GM23338 (cell line): Measurements from ENCODE around the gene TTLL8. TPM values are rescaled to one million over a fixed set of nuclear protein-coding genes. Genes with fewer than 3 reads are reported as not detected.

ENCODE experiments used
- ATAC-seq: fragments of 200-7000 bp; cut with Tn5 transposase; 3 replicates; pipeline ENCODE4 v1.9.1; 2020
- DNase-seq: peaks from one replicate; pipeline ENCODE4 v3.0.0-alpha.2; 2015; ENCODE audit warnings: low spot score
- H2AFZ ChIP-seq: fragments of 200-600 bp; sonication (generic); 2 replicates; pipeline ENCODE4 v1.8.0; 2016; ENCODE audit warnings: antibody characterized with exemption, mild to moderate bottlenecking, moderate library complexity
- H3F3A ChIP-seq: fragments of 200-600 bp; sonication (generic); replicated peaks from 2 replicates; pipeline ENCODE4 v1.8.0; 2017; ENCODE audit warnings: antibody characterized with exemption, mixed run types, low read depth
- H3K27ac ChIP-seq: fragments of 200-600 bp; sonication (generic); 2 replicates; pipeline ENCODE4 v1.6.1; 2016; ENCODE audit warnings: low read depth
- H3K27me3 ChIP-seq: fragments of 200-600 bp; sonication (generic); 2 replicates; pipeline ENCODE4 v1.8.0; 2016; ENCODE audit warnings: mild to moderate bottlenecking, mixed run types, moderate library complexity; ENCODE audit not compliant: insufficient read depth
- H3K36me3 ChIP-seq: fragments of 200-600 bp; sonication (generic); 2 replicates; pipeline ENCODE4 v1.8.0; 2016; ENCODE audit warnings: mild to moderate bottlenecking; ENCODE audit not compliant: insufficient read depth
- H3K4me1 ChIP-seq: fragments of 200-600 bp; sonication (generic); 2 replicates; pipeline ENCODE4 v1.8.0; 2016; ENCODE audit warnings: mild to moderate bottlenecking, moderate library complexity; ENCODE audit not compliant: insufficient read depth
- H3K4me2 ChIP-seq: fragments of 200-600 bp; sonication (generic); 2 replicates; pipeline ENCODE4 v1.7.1; 2017; ENCODE audit warnings: mixed run types
- H3K4me3 ChIP-seq: fragments of 200-600 bp; sonication (generic); 2 replicates; pipeline ENCODE4 v1.6.1; 2016; ENCODE audit warnings: mixed run types
- H3K79me2 ChIP-seq: fragments of 200-600 bp; sonication (generic); replicated peaks from 2 replicates; pipeline ENCODE4 v1.8.0; 2017; ENCODE audit warnings: mild to moderate bottlenecking; ENCODE audit not compliant: insufficient read depth
- H3K9me2 ChIP-seq: fragments of 200-600 bp; sonication (generic); 2 replicates; pipeline ENCODE4 v1.8.0; 2017; ENCODE audit not compliant: insufficient read depth
- H4K20me1 ChIP-seq: fragments of 200-600 bp; sonication (generic); replicated peaks from 2 replicates; pipeline ENCODE4 v1.8.0; 2017; ENCODE audit warnings: mild to moderate bottlenecking; ENCODE audit not compliant: insufficient read depth
- H3K27ac Mint-ChIP-seq: 2 replicates; pipeline ENCODE4 v1.8.0; 2020; ENCODE audit warnings: inconsistent platforms, mild to moderate bottlenecking, moderate library complexity, mixed read lengths
- H3K27me3 Mint-ChIP-seq: 3 replicates; pipeline ENCODE4 v1.8.0; 2022; ENCODE audit warnings: low read depth, mild to moderate bottlenecking, moderate library complexity, mixed read lengths, inconsistent platforms; ENCODE audit not compliant: insufficient read depth, poor library complexity
- H3K36me3 Mint-ChIP-seq: 3 replicates; pipeline ENCODE4 v1.8.0; 2021; ENCODE audit warnings: low read depth, mild to moderate bottlenecking, inconsistent platforms, moderate library complexity, mixed read lengths
- H3K4me1 Mint-ChIP-seq: 3 replicates; pipeline ENCODE4 v1.8.0; 2020; ENCODE audit warnings: mild to moderate bottlenecking, inconsistent platforms, mixed read lengths
- H3K4me3 Mint-ChIP-seq: 3 replicates; pipeline ENCODE4 v1.8.0; 2021; ENCODE audit warnings: moderate library complexity, mild to moderate bottlenecking, inconsistent platforms, mixed read lengths
- H3K9me3 Mint-ChIP-seq: 3 replicates; pipeline ENCODE4 v1.8.0; 2020; ENCODE audit warnings: moderate library complexity, mild to moderate bottlenecking, inconsistent platforms, mixed read lengths
- CREB1 ChIP-seq: fragments of 250-450 bp; sonication (Bioruptor Pico); IDR thresholded peaks from 2 replicates; pipeline ENCODE4 v1.5.0; 2020; ENCODE audit warnings: low read depth, mild to moderate bottlenecking, moderate library complexity
- EZH2phosphoT487 ChIP-seq: fragments of 200-600 bp; sonication (generic); IDR thresholded peaks from one replicate; pipeline ENCODE4 v1.8.1; 2018; ENCODE audit warnings: antibody characterized with exemption; ENCODE audit not compliant: unreplicated experiment
- JUNB ChIP-seq: IDR thresholded peaks from one replicate; pipeline ENCODE4 v1.6.1; 2016; ENCODE audit warnings: antibody characterized with exemption; ENCODE audit not compliant: unreplicated experiment
- NANOG ChIP-seq: IDR thresholded peaks from 2 replicates; pipeline ENCODE4 v1.6.1; 2016; ENCODE audit warnings: antibody characterized with exemption, borderline replicate concordance
- POLR2AphosphoS5 ChIP-seq: IDR thresholded peaks from 2 replicates; pipeline ENCODE4 v1.6.1; 2016; ENCODE audit warnings: antibody characterized with exemption, low read depth
- STAT1 ChIP-seq: IDR thresholded peaks from one replicate; pipeline ENCODE4 v1.6.1; 2016; ENCODE audit warnings: antibody characterized with exemption; ENCODE audit not compliant: unreplicated experiment
- ZNF331 ChIP-seq: fragments of 250-450 bp; sonication (Bioruptor Pico); IDR thresholded peaks from 2 replicates; pipeline ENCODE4 v1.5.0; 2020; ENCODE audit warnings: low read depth, mild to moderate bottlenecking, moderate library complexity
- polyA plus RNA-seq: library from polyadenylated mRNA; unstranded; fragments of >200 nt; fragmentation: Nextera tagmentation; extraction: Ambion mirVana; gene quantifications from 2 replicates; pipeline ENCODE4 v1.2.1, GENCODE V29; 2016
- total RNA-seq: library from RNA; depleted of rRNA; stranded (reverse); fragments of >200 nt; shearing (Covaris generic); gene quantifications from 2 replicates; pipeline ENCODE4 v1.2.3, GENCODE V29; 2014
- TF ChIP-seq, protein P1 (sequence below), 2 experiments: fragments of 200-600 bp in 1 of 2; sonication (generic) in 1 of 2; conservative IDR thresholded peaks; 2 replicates each; pipeline versions ENCODE4 v1.5.1 to v1.6.1; 2016 to 2017; ENCODE audit warnings: antibody characterized with exemption in 2 of 2, low read depth in 2 of 2, mild to moderate bottlenecking in 2 of 2, moderate library complexity in 1 of 2

Gene TTLL8
- total and polyA plus RNA-seq, 2 experiments from 2014 or later: not detected

DNA sequence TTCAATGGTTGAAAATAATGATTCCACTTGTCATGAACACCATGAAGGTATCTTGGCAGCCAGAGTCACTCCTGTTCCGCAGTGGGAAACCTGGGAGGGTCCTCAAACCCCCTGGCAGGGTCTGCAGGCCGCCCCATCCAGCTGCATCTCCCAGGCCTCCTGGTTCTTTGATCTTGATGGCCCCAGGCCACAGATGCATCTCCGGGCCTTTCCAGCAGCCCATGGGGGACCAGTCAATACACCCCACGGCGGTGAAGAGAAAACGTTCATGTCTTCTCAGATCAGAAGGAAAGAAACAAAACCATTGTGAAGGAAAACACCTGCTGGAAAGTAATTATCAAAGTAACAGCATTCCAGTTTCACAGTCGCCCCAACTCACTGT lies 1.8 kb upstream of the TTLL8 start (continued):
- TF ChIP-seq ZNF331 (CRISPR knock-in tag) (no peak), CREB1 (no peak), JUNB (no peak), EZH2phosphoT487 (no peak), NANOG (no peak), POLR2AphosphoS5 (no peak), STAT1 (no peak)
- TF ChIP-seq, protein P1, sequence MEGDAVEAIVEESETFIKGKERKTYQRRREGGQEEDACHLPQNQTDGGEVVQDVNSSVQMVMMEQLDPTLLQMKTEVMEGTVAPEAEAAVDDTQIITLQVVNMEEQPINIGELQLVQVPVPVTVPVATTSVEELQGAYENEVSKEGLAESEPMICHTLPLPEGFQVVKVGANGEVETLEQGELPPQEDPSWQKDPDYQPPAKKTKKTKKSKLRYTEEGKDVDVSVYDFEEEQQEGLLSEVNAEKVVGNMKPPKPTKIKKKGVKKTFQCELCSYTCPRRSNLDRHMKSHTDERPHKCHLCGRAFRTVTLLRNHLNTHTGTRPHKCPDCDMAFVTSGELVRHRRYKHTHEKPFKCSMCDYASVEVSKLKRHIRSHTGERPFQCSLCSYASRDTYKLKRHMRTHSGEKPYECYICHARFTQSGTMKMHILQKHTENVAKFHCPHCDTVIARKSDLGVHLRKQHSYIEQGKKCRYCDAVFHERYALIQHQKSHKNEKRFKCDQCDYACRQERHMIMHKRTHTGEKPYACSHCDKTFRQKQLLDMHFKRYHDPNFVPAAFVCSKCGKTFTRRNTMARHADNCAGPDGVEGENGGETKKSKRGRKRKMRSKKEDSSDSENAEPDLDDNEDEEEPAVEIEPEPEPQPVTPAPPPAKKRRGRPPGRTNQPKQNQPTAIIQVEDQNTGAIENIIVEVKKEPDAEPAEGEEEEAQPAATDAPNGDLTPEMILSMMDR (conservative IDR thresholded peaks at IDR 0.05; ENCODE audit: low read depth in 2 of 2): no peak

DNA sequence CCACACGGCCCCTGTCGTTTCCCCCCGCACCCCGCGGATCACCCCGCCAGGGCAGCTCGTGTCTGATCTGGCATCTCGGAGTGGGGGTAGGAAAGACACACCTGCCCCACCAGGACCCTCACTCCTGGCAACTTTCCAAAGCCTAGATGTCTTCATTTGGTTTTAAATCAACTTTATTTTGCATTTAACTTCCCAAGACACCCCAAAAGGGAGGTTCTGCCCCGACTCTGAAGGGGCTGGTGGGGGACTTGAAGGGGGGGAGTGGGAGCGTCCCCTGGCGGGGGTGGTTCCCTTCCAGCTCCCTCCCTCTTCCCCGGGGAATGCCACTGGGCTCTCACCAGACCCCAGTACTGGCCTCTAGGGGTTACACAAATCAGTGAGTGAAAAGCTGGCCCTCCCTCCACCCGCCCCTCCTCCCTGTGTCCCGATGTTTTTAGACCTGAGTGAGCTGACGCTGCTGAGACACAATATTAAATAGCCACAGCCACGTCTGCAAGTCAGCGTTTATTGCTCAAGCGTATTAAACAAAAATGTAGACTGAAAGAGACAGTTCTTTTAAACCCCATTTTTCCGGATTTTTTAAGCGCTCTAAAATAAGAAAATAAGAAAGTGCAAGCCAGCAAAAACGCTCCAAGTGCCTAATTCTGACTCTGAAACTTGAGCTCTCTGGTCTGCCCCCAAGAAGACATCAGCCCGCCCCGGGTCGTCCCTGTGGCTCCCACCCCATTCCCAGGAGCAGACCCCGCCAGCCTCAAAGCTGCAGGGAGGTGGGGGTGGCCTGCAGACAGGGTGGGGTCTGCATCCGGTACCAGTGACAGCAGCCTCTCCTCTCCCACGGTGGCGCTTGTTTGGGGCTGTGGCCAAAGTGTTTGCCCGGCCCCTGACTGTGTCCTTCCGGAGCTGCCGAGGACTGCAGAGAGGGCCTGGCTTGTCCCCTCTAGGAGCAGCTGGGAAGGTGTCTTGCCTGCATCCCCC lies 1.1 kb upstream of the TTLL8 start:
- peaks cover 5% of the 10 kb centered on the region for H3K4me1 ChIP-seq
- DNase-seq (peak; percentile 82), ATAC-seq (peak; percentile 83)
- 0 out of 2 replicates have a peak, but pooled peaks cover 3% of the 10 kb centered on the region for H3F3A ChIP-seq
- H3K27me3 Mint-ChIP-seq: peaks cover 18% of the 10 kb centered on the region
- no peaks in the 10 kb centered on the region for H3K36me3 ChIP-seq
- no peaks in the 10 kb centered on the region for H3K36me3 Mint-ChIP-seq
- H3K4me1 Mint-ChIP-seq: peaks cover 11% of the 10 kb centered on the region
- peak overlapping the region; percentile 87 for H2AFZ ChIP-seq
- H3K4me3 ChIP-seq: peak overlapping the region; percentile 69
- no peaks in the 10 kb centered on the region for H4K20me1 ChIP-seq
- peak overlapping the region; percentile 89 for H3K4me2 ChIP-seq
- no peaks in the 10 kb centered on the region for H3K79me2 ChIP-seq
- no peak overlapping the region; the same call in 1 of the 2 replicates for H3K27ac Mint-ChIP-seq
- no peak overlapping the region for H3K27ac ChIP-seq
- no peak for TF ChIP-seq POLR2AphosphoS5
- TF ChIP-seq, protein P1 (conservative IDR thresholded peaks at IDR 0.05; ENCODE audit: low read depth in 2 of 2): peak; percentile 23 to 45; a peak in 3 of 4 replicates
- TF ChIP-seq CREB1: no peak
- H3K27me3 ChIP-seq: peaks cover 17% of the 10 kb centered on the region
- H3K9me3 Mint-ChIP-seq: no peaks in the 10 kb centered on the region; the same call in 2 of the 3 replicates
- peak overlapping the region; percentile 75 for H3K4me3 Mint-ChIP-seq
- no peaks in the 10 kb centered on the region for H3K9me2 ChIP-seq
